ENCODE measurements around the gene FAM169A. TPM values are rescaled to one million over a fixed set of nuclear protein-coding genes. Genes with fewer than 3 reads are reported as not detected.

The FAM169A gene
- total RNA-seq, 1 donor from 2014 or later = 23.8 TPM

- no peak overlapping the region for H2AFZ ChIP-seq (replicated peaks)
- H3K79me2 ChIP-seq (ENCODE audit: low read depth) = no peaks in the 10 kb centered on the region
- no peaks in the 10 kb centered on the region for H3K36me3 ChIP-seq
- peaks cover under 1% of the 10 kb centered on the region for H3K4me1 ChIP-seq
- H3K4me3 ChIP-seq = no peak overlapping the region
- Mint-ChIP-seq H3K9me3 (no peaks in the 10 kb centered on the region), H3K36me3 (peaks cover 2% of the 10 kb centered on the region), H3K4me3 (no peak overlapping the region), H3K27ac (no peak overlapping the region), H3K27me3 (ENCODE audit: insufficient read depth, low read depth) (no peaks in the 10 kb centered on the region), H3K4me1 (no peaks in the 10 kb centered on the region)
- no peaks in the 10 kb centered on the region for H4K20me1 ChIP-seq (ENCODE audit: low read depth)
- no peak overlapping the region for H3K27ac ChIP-seq
- no peak overlapping the region for H3K9ac ChIP-seq
- H3K27me3 ChIP-seq = no peaks in the 10 kb centered on the region
- H3F3A ChIP-seq (ENCODE audit: low read depth) = peaks cover 6% of the 10 kb centered on the region
- no peak overlapping the region for H3K4me2 ChIP-seq
- TF ChIP-seq CTCF (IDR thresholded peaks at IDR 0.05) (no peak), EZH2 (IDR thresholded peaks at IDR 0.05) (no peak), EZH2phosphoT487 (IDR thresholded peaks at IDR 0.05) (no peak)
- H3K9me3 ChIP-seq (ENCODE audit: low read depth) = no peaks in the 10 kb centered on the region
- no peak for DNase-seq (ENCODE audit: low spot score)
Observed at GRCh38 chr5:74822288-74822687, 43.9 kb downstream of the FAM169A start.

GRCh38 chr5:74816875-74817274, 49.3 kb downstream of the FAM169A start:
- H3K27me3 Mint-ChIP-seq (ENCODE audit: insufficient read depth, low read depth) = no peaks in the 10 kb centered on the region
- H3K27me3 ChIP-seq = no peaks in the 10 kb centered on the region
- H3K9me3 ChIP-seq (ENCODE audit: low read depth) = no peaks in the 10 kb centered on the region
- no peaks in the 10 kb centered on the region for H3K9me3 Mint-ChIP-seq
- H3F3A ChIP-seq (ENCODE audit: low read depth) = peaks cover 6% of the 10 kb centered on the region
- H3K36me3 Mint-ChIP-seq = peaks cover 9% of the 10 kb centered on the region
- H3K4me1 ChIP-seq = peaks cover 6% of the 10 kb centered on the region
- no peaks in the 10 kb centered on the region for H3K36me3 ChIP-seq
- no peak overlapping the region for H3K27ac ChIP-seq
- no peak for DNase-seq (ENCODE audit: low spot score)
- H3K4me3 Mint-ChIP-seq = no peak overlapping the region
- H2AFZ ChIP-seq (replicated peaks) = no peak overlapping the region
- no peaks in the 10 kb centered on the region for H3K79me2 ChIP-seq (ENCODE audit: low read depth)
- TF ChIP-seq EZH2phosphoT487 (IDR thresholded peaks at IDR 0.05) = no peak
- no peak for TF ChIP-seq EZH2 (IDR thresholded peaks at IDR 0.05)
- TF ChIP-seq CTCF (IDR thresholded peaks at IDR 0.05) = no peak
- H3K27ac Mint-ChIP-seq = no peak overlapping the region
- peak overlapping the region; percentile 7 for H3K4me2 ChIP-seq
- peaks cover 17% of the 10 kb centered on the region for H3K4me1 Mint-ChIP-seq
- no peak overlapping the region for H3K9ac ChIP-seq
- H4K20me1 ChIP-seq (ENCODE audit: low read depth) = no peaks in the 10 kb centered on the region
- H3K4me3 ChIP-seq = no peak overlapping the region

GRCh38 chr5:74810915-74811314, 55.3 kb downstream of the FAM169A start:
- Histone ChIP-seq H3K9me3 (ENCODE audit: low read depth) (no peaks in the 10 kb centered on the region), H3F3A (ENCODE audit: low read depth) (no peaks in the 10 kb centered on the region), H3K9ac (no peak overlapping the region), H4K20me1 (ENCODE audit: low read depth) (no peaks in the 10 kb centered on the region), H3K79me2 (ENCODE audit: low read depth) (no peaks in the 10 kb centered on the region), H2AFZ (replicated peaks) (no peak overlapping the region), H3K4me2 (no peak overlapping the region), H3K36me3 (no peaks in the 10 kb centered on the region), H3K27me3 (no peaks in the 10 kb centered on the region), H3K4me1 (no peaks in the 10 kb centered on the region), H3K27ac (no peak overlapping the region), H3K4me3 (no peak overlapping the region)
- no peak overlapping the region for H3K27ac Mint-ChIP-seq
- DNase-seq (ENCODE audit: low spot score) = no peak
- no peaks in the 10 kb centered on the region for H3K9me3 Mint-ChIP-seq
- H3K36me3 Mint-ChIP-seq = peaks cover 18% of the 10 kb centered on the region
- peaks cover 6% of the 10 kb centered on the region for H3K4me1 Mint-ChIP-seq
- no peak overlapping the region for H3K4me3 Mint-ChIP-seq
- peaks cover 2% of the 10 kb centered on the region for H3K27me3 Mint-ChIP-seq (ENCODE audit: insufficient read depth, low read depth)
- TF ChIP-seq EZH2 (IDR thresholded peaks at IDR 0.05) = no peak
- TF ChIP-seq CTCF (IDR thresholded peaks at IDR 0.05) = no peak
- no peak for TF ChIP-seq EZH2phosphoT487 (IDR thresholded peaks at IDR 0.05)
